MCF 10A (cell line): ENCODE results near the gene IGFBP1. TPM values are rescaled to one million over a fixed set of nuclear protein-coding genes. Genes with fewer than 3 reads are reported as not detected.

Source experiments
- BruUV-seq: library from RNA; stranded (reverse); fragments of 400-500 nt; replicated peaks from 2 replicates; lab custom pipeline; 2021; lab: Mats Ljungman, UMichigan
- CTCF ChIA-PET: fragments of 300-600 bp; sonication (Branson Sonifier 250); formaldehyde crosslinking; extraction: SDS; loops from one replicate; lab custom pipeline; 2021; ENCODE audit warnings: antibody characterized with exemption, inconsistent platforms; lab: Yijun Ruan, JAX
- POLR2A ChIA-PET: fragments of 300-600, 350-650 bp; sonication (Branson Sonifier 250); formaldehyde crosslinking; extraction: SDS; loops from one replicate; lab custom pipeline; 2020; ENCODE audit warnings: antibody characterized with exemption, inconsistent platforms; lab: Yijun Ruan, JAX
- DNase-seq: peaks from one replicate; pipeline ENCODE4 v3.0.0-alpha.2; 2018; ENCODE audit not compliant: unreplicated experiment
- H3K27ac Mint-ChIP-seq: one replicate; pipeline ENCODE4 v1.8.0; 2022; ENCODE audit warnings: mild to moderate bottlenecking, low read depth, mixed read lengths; ENCODE audit not compliant: unreplicated experiment
- H3K27me3 Mint-ChIP-seq: one replicate; pipeline ENCODE4 v1.8.0; 2022; ENCODE audit warnings: mixed read lengths; ENCODE audit not compliant: insufficient read depth, unreplicated experiment
- H3K36me3 Mint-ChIP-seq: one replicate; pipeline ENCODE4 v1.8.0; 2022; ENCODE audit warnings: mild to moderate bottlenecking, moderate library complexity, mixed read lengths; ENCODE audit not compliant: insufficient read depth, unreplicated experiment
- H3K4me1 Mint-ChIP-seq: one replicate; pipeline ENCODE4 v1.8.0; 2022; ENCODE audit warnings: mixed read lengths; ENCODE audit not compliant: insufficient read depth, unreplicated experiment
- H3K4me3 Mint-ChIP-seq: one replicate; pipeline ENCODE4 v1.8.0; 2022; ENCODE audit warnings: mild to moderate bottlenecking, moderate library complexity, mixed read lengths; ENCODE audit not compliant: unreplicated experiment
- H3K9me3 Mint-ChIP-seq: one replicate; pipeline ENCODE4 v1.8.0; 2022; ENCODE audit warnings: mixed read lengths; ENCODE audit not compliant: unreplicated experiment
- CTCF ChIP-seq: fragments of 200-600 bp; IDR thresholded peaks from one replicate; pipeline ENCODE4 v1.8.0; 2022; ENCODE audit warnings: antibody characterized with exemption, mild to moderate bottlenecking; ENCODE audit not compliant: unreplicated experiment
- intact Hi-C: fragments of 100-400 bp; cut with micrococcal nuclease; formaldehyde crosslinking; loops from 2 replicates; pipeline ENCODE4 v1.14.1; 2022
- total RNA-seq: library from RNA; stranded (reverse); gene quantifications from 2 replicates; pipeline ENCODE4 v1.2.3, GENCODE V29; 2022

The IGFBP1 gene
- total RNA-seq, 1 experiment from 2014 or later = not detected

GRCh38 chr7:45889367-45890067 is 1.2 kb downstream of the IGFBP1 start:
- Mint-ChIP-seq H3K4me1 (peaks cover 25% of the 10 kb centered on the region), H3K27me3 (peaks cover 11% of the 10 kb centered on the region), H3K27ac (no peak overlapping the region), H3K4me3 (no peak overlapping the region), H3K9me3 (no peaks in the 10 kb centered on the region), H3K36me3 (no peaks in the 10 kb centered on the region)
- DNase-seq = no peak
- POLR2A ChIA-PET = interaction anchor here (0.6 kb wide), 1 partner anchor 362 kb away, joined by 3 read pairs; no protein-coding TSS in a partner anchor
- no TSS peak for BruUV-seq
- intact Hi-C loops = loop anchor here (2.0 kb wide), 1 partner anchor 1365 kb away; no protein-coding TSS in a partner anchor
- TF ChIP-seq CTCF = no peak
- CTCF ChIA-PET = interaction anchor here (0.6 to 2.2 kb wide), 12 partner anchors 13 to 1292 kb away, joined by 3 to 12 read pairs (median 3); no protein-coding TSS in a partner anchor

- POLR2A ChIA-PET = no interaction called here
- Mint-ChIP-seq H3K4me3 (no peak overlapping the region), H3K36me3 (no peaks in the 10 kb centered on the region), H3K27me3 (peaks cover 12% of the 10 kb centered on the region), H3K9me3 (no peaks in the 10 kb centered on the region), H3K27ac (no peak overlapping the region), H3K4me1 (peaks cover 17% of the 10 kb centered on the region)
- TF ChIP-seq CTCF = no peak
- CTCF ChIA-PET = interaction anchor here (0.5 to 2.2 kb wide), 27 partner anchors 8 to 1377 kb away, joined by 3 to 12 read pairs (median 4); partner anchors contain the start of gene IGFBP3
- intact Hi-C loops = loop anchor here (2.0 kb wide), 1 partner anchor 1364 kb away; no protein-coding TSS in a partner anchor
- no peak for DNase-seq
- BruUV-seq = no TSS peak
Observed at GRCh38 chr7:45890125-45890901, 2.0 kb downstream of the IGFBP1 start.

- DNase-seq = peak; percentile 57
- no TSS peak for BruUV-seq
- POLR2A ChIA-PET = no interaction called here
Observed at GRCh38 chr7:45890902-45891461, 2.7 kb downstream of the IGFBP1 start.

More at GRCh38 chr7:45890902-45891461, 2.7 kb downstream of the IGFBP1 start:
- CTCF ChIA-PET = interaction anchor here (0.5 to 2.2 kb wide), 26 partner anchors 9 to 1376 kb away, joined by 3 to 12 read pairs (median 4); partner anchors contain the start of gene IGFBP3
- Mint-ChIP-seq H3K27me3 (peaks cover 12% of the 10 kb centered on the region), H3K4me1 (peaks cover 10% of the 10 kb centered on the region), H3K9me3 (no peaks in the 10 kb centered on the region), H3K27ac (no peak overlapping the region), H3K4me3 (no peak overlapping the region), H3K36me3 (no peaks in the 10 kb centered on the region)
- TF ChIP-seq CTCF = peak; percentile 67
- intact Hi-C loops = loop anchor here (1.0 to 2.0 kb wide), 4 partner anchors 26 to 1364 kb away; no protein-coding TSS in a partner anchor
